ENCODE data around the gene TOMM40.

- TF ChIP-seq POLR2AphosphoS5 (IDR thresholded peaks at IDR 0.05) (no peak), CTCF (IDR thresholded peaks at IDR 0.05 in 8 of 11, conservative IDR thresholded peaks at IDR 0.05 in 3 of 11) (no peak)
These were observed 18.7 kb downstream of the TOMM40 start for GRCh38 chr19:44909775-44910174.

Data from spleen (tissue), 7 donors.